ENCODE results near the gene EGFR. TPM values are rescaled to one million over a fixed set of nuclear protein-coding genes. Genes with fewer than 3 reads are reported as not detected.

EGFR gene
- total RNA-seq, 1 donor, result 98.9 TPM

GRCh38 chr7:55096323-55096722 is 77.5 kb downstream of the EGFR start:
- no peak for TF ChIP-seq CTCF (IDR thresholded peaks at IDR 0.05; ENCODE audit: insufficient read depth, low read depth, low read length)
- H3K4me3 ChIP-seq (ENCODE audit: low read depth, low read length), result no peak overlapping the region
- DNase-seq (ENCODE audit: low read depth), result peak; percentile 44

GRCh38 chr7:55097100-55097499 is 78.3 kb downstream of the EGFR start:
- no peak overlapping the region for H3K4me3 ChIP-seq (ENCODE audit: low read depth, low read length)
- TF ChIP-seq CTCF (IDR thresholded peaks at IDR 0.05; ENCODE audit: insufficient read depth, low read depth, low read length), result no peak
- no peak for DNase-seq (ENCODE audit: low read depth)

- peak; percentile 76 for DNase-seq (ENCODE audit: low read depth)
Observed at GRCh38 chr7:55099066-55099820, 80.4 kb downstream of the EGFR start.

GRCh38 chr7:55099821-55100543 is 81.2 kb downstream of the EGFR start:
- peak; percentile 65 for DNase-seq (ENCODE audit: low read depth)
- TF ChIP-seq CTCF (IDR thresholded peaks at IDR 0.05; ENCODE audit: insufficient read depth, low read depth, low read length), result no peak
- no peak overlapping the region for H3K4me3 ChIP-seq (ENCODE audit: low read depth, low read length)

More at GRCh38 chr7:55099066-55099820, 80.4 kb downstream of the EGFR start:
- TF ChIP-seq CTCF (IDR thresholded peaks at IDR 0.05; ENCODE audit: insufficient read depth, low read depth, low read length), result no peak
- no peak overlapping the region for H3K4me3 ChIP-seq (ENCODE audit: low read depth, low read length)

GRCh38 chr7:55100544-55101327 is 81.9 kb downstream of the EGFR start:
- no peak overlapping the region for H3K4me3 ChIP-seq (ENCODE audit: low read depth, low read length)
- TF ChIP-seq CTCF (IDR thresholded peaks at IDR 0.05; ENCODE audit: insufficient read depth, low read depth, low read length), result no peak
- DNase-seq (ENCODE audit: low read depth), result no peak

GRCh38 chr7:55101359-55101758 is 82.5 kb downstream of the EGFR start:
- no peak for TF ChIP-seq CTCF (IDR thresholded peaks at IDR 0.05; ENCODE audit: insufficient read depth, low read depth, low read length)
- no peak for DNase-seq (ENCODE audit: low read depth)
- no peak overlapping the region for H3K4me3 ChIP-seq (ENCODE audit: low read depth, low read length)

Data from fibroblast of villous mesenchyme (primary cell).